Right ventricle myocardium superior (tissue), 1 donor: ENCODE data around the gene LAMC1. TPM values are rescaled to one million over a fixed set of nuclear protein-coding genes. Genes with fewer than 3 reads are reported as not detected.
"Not testable (repeated sequence)": the region's sequence is repeated elsewhere in the genome, so short reads cannot be mapped to it uniquely, and the experiment has no call there.

Source experiments
- ATAC-seq: fragments of 200-7000 bp; cut with Tn5 transposase; one replicate; pipeline ENCODE4 v1.9.1; 2020; ENCODE audit warnings: mild to moderate bottlenecking; ENCODE audit not compliant: poor library complexity
- DNase-seq: peaks from one replicate; pipeline ENCODE4 v3.0.0-alpha.2; 2020
- intact Hi-C: fragments of 100-400 bp; cut with DNase I; formaldehyde crosslinking; loops from one replicate; pipeline ENCODE4 v1.11.2; 2022
- total RNA-seq: library from RNA; stranded (reverse); fragmentation: NEBNext Ultra II Directional; extraction: Animal tissue kit (Norgen Biotek cat#: 25700); gene quantifications from one replicate; pipeline ENCODE4 v1.2.1, GENCODE V29; 2021
- donor health status: DM: no; HTN: yes; CAD: no; lungs with severe emphysema.

Gene LAMC1
- total RNA-seq, 1 donor from 2014 or later, result 87.5 TPM

- ATAC-seq (no peak), DNase-seq (no peak)
- intact Hi-C loops, result no loop called here
Observed at GRCh38 chr1:183069562-183070216, 46.5 kb downstream of the LAMC1 start.

GRCh38 chr1:183070234-183070922 is 47.2 kb downstream of the LAMC1 start:
- ATAC-seq (no peak), DNase-seq (no peak)
- intact Hi-C loops, result no loop called here

GRCh38 chr1:183070923-183071618 is 47.9 kb downstream of the LAMC1 start:
- DNase-seq (no peak), ATAC-seq (no peak)
- intact Hi-C loops, result no loop called here

GRCh38 chr1:183072595-183072994 is 49.4 kb downstream of the LAMC1 start:
- ATAC-seq, result peak; percentile 28
- intact Hi-C loops, DNase-seq: not testable (repeated sequence)

- DNase-seq (no peak), ATAC-seq (peak; percentile 25)
- intact Hi-C loops, result no loop called here
Observed at GRCh38 chr1:183073320-183073719, 50.1 kb downstream of the LAMC1 start.

GRCh38 chr1:183074215-183074614 is 51.0 kb downstream of the LAMC1 start:
- ATAC-seq (no peak), DNase-seq (no peak)
- intact Hi-C loops, result no loop called here

DNA sequence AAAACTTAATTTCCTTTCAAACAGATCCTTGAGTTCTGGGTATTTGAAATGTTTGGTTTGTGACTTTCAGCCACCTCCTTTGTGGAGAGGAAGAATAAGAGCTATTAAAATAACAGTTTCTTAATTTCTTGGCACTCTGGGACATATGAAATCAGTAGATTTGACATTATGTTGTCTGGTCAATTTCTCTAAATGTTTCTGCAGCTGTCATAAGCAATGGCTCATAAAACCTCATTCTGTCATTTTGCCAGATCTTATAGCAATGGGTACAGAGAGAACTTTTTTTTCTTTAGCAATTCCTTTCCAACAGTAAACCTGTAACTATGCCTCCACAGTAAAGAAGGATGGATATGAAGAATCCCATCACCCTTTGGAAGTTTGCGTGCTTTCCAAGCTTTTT is 52.6 kb downstream of the LAMC1 start:
- intact Hi-C loops, result no loop called here
- ATAC-seq, result no peak
- DNase-seq, result no peak

DNA sequence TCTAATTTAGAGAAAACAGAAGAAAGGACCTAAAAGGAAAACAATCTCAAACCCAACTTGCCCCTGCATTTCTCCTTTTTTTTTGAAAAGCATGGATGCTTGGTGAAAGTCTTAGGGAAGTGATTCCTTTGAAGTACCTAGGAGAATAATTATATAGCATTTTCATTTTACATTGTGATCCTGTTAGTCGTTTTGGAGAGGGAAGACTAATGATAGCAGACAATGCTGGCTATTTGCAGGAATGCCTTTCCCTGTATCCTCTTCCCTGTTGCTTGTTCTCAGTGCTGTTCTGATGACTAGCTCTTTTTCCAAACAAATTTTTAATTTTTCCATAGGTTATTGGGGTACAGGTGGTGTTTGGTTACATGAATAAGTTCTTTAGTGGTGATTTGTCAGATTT is 53.9 kb downstream of the LAMC1 start:
- intact Hi-C loops, result no loop called here
- ATAC-seq (no peak), DNase-seq (no peak)

GRCh38 chr1:183079712-183080388 is 56.6 kb downstream of the LAMC1 start:
- ATAC-seq (no peak), DNase-seq (no peak)
- intact Hi-C loops, result no loop called here

DNA sequence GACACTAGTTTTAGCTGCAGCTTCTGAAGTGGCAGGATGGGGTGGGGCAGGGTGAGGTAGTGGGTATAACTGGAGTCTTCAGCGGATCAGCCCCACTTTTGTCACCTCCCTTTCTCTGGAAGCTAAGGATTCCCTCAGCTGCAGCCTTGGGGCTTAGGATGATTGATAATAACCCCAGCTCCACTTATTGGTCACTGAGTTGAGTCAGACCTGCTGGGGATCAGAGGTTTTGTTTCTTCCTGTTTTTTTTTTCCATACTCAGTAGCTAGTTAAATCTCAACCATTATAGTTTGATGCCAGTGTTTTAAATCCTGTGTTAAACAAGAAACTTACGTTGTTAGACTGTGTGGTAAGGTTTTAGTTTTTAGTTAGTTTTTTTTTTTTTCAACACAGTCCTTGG is 57.2 kb downstream of the LAMC1 start:
- DNase-seq (no peak), ATAC-seq (no peak)
- intact Hi-C loops, result no loop called here

GRCh38 chr1:183081402-183082120 is 58.3 kb downstream of the LAMC1 start:
- intact Hi-C loops, result no loop called here
- ATAC-seq (no peak), DNase-seq (no peak)

DNA sequence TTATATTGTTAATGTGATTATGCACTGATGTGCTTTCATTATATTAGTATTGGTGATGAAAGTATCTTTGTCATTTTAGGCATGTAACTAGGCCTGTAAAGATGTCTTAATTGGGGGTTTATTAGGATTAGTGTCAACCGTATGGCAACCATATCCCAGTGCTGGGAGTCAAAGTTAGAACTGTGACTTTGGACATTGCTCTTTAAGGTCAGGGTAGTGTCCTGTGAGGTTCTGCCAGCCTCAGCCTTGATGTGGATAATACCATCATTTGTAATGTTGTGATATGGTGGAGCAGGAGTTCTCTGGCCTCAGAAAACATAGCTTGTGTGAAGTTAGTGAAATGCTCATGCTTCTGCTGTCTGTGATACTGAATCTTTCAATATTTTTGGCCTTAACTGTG is 59.4 kb downstream of the LAMC1 start:
- intact Hi-C loops, result no loop called here
- DNase-seq, result no peak
- ATAC-seq, result no peak

GRCh38 chr1:183087001-183087400 is 63.8 kb downstream of the LAMC1 start:
- intact Hi-C loops, result no loop called here
- ATAC-seq (no peak), DNase-seq (no peak)

GRCh38 chr1:183089025-183089639 is 65.9 kb downstream of the LAMC1 start:
- ATAC-seq, result no peak
- DNase-seq, result no peak
- intact Hi-C loops, result no loop called here

DNA sequence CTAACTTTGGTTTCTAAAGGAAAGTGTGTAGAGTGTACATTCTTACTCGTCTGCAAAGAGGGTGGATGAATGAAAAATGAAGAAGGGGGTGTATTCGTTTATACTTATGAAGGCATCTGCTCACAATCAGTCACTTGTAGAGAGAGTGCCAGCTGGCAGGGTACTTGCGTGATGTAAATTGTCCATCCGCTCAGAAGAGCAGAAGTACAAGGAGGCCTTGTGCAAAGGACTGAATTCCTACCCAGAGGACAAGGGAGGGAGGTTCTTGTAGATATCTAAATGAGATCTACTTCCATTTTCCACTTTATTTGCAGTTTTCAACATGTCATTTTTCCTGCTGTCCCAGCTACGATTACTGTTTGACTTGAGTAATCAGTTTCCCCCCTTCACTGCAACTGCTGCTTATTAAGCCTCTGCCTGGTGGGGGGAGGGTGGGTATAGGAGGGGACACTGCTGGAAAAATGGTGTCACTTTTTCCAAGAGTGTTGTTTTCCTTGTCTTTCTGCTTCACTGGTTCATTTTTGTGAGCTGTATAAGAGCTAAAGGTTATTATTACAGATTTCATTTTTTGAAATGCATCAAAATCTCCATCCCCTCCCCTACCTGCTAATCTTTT is 67.3 kb downstream of the LAMC1 start:
- intact Hi-C loops, result loop anchor here (10.0 kb wide), 1 partner anchor 66 kb away; the partner anchor contains the start of gene LAMC1
- DNase-seq, result peak; percentile 74
- peak; percentile 87 for ATAC-seq

GRCh38 chr1:183091181-183091580 is 68.0 kb downstream of the LAMC1 start:
- ATAC-seq (no peak), DNase-seq (no peak)
- intact Hi-C loops, result loop anchor here (10.0 kb wide), 1 partner anchor 66 kb away; the partner anchor contains the start of gene LAMC1

GRCh38 chr1:183092350-183092749 is 69.1 kb downstream of the LAMC1 start:
- intact Hi-C loops, result loop anchor here (10.0 kb wide), 1 partner anchor 68 kb away; the partner anchor contains the start of gene LAMC1
- ATAC-seq, result no peak
- no peak for DNase-seq
